Ovary (tissue), 3 donors: ENCODE results near the gene RASGRP1.

Experiments used
- CTCF ChIP-seq, 3 donors: fragments of 450-650 bp in 2 of 3; fragments of 200-600 bp in 1 of 3; IDR thresholded peaks; one replicate each; pipeline versions ENCODE4 v1.5.1 to v1.8.0; 2016 to 2022; ENCODE audit warnings: antibody characterized with exemption in 3 of 3, mild to moderate bottlenecking in 1 of 3
- EP300 ChIP-seq: sonication (generic); formaldehyde crosslinking; IDR thresholded peaks from one replicate; pipeline ENCODE4 v1.6.1; 2017; ENCODE audit warnings: antibody characterized with exemption
- POLR2A ChIP-seq: fragments of 450-650 bp; IDR thresholded peaks from one replicate; pipeline ENCODE4 v1.6.1; 2017; ENCODE audit warnings: antibody characterized with exemption, mild to moderate bottlenecking, moderate library complexity
- donor health status: DM: no; HTN: no; CAD: no.

GRCh38 chr15:38560456-38560926 lies 4.1 kb downstream of the RASGRP1 start:
- TF ChIP-seq POLR2A, result no peak
- no peak for TF ChIP-seq CTCF (IDR thresholded peaks at IDR 0.05)
- no peak for TF ChIP-seq EP300
